ENCODE data around the gene KCNMA1. TPM values are rescaled to one million over a fixed set of nuclear protein-coding genes. Genes with fewer than 3 reads are reported as not detected.

Gene KCNMA1
- total RNA-seq, 1 experiment from 2014 or later = 143 TPM

DNA sequence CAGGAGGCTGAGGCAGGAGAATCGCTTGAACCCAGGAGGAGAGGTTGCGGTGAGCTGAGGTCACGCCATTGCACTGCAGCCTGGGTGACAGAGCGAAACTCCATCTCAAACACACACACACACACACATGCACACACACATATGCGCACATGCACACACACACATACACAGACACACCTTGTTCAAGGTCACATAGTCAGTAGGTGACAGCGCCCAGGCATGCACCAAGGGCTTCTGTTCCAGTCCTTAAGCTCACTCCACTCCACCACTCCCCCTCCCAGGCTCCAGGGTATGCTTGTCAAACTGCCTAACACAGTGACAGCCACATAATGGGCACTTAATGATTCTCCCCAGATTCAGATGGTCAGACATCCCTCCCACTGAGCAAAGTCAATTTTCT is 37.0 kb downstream of the KCNMA1 start:
- TF ChIP-seq EZH2 (IDR thresholded peaks at IDR 0.05; ENCODE audit: low read length, unreplicated experiment) (no peak), EZH2phosphoT487 (IDR thresholded peaks at IDR 0.05; ENCODE audit: borderline replicate concordance, low read length) (no peak)
- TF ChIP-seq, protein P1, sequence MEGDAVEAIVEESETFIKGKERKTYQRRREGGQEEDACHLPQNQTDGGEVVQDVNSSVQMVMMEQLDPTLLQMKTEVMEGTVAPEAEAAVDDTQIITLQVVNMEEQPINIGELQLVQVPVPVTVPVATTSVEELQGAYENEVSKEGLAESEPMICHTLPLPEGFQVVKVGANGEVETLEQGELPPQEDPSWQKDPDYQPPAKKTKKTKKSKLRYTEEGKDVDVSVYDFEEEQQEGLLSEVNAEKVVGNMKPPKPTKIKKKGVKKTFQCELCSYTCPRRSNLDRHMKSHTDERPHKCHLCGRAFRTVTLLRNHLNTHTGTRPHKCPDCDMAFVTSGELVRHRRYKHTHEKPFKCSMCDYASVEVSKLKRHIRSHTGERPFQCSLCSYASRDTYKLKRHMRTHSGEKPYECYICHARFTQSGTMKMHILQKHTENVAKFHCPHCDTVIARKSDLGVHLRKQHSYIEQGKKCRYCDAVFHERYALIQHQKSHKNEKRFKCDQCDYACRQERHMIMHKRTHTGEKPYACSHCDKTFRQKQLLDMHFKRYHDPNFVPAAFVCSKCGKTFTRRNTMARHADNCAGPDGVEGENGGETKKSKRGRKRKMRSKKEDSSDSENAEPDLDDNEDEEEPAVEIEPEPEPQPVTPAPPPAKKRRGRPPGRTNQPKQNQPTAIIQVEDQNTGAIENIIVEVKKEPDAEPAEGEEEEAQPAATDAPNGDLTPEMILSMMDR (conservative IDR thresholded peaks at IDR 0.05; ENCODE audit: low read depth, low read length) = no peak
- Histone ChIP-seq H3K9ac (ENCODE audit: low read length) (no peak overlapping the region), H3K4me3 (ENCODE audit: low read length) (no peak overlapping the region), H3K27me3 (ENCODE audit: low read length) (no peaks in the 10 kb centered on the region), H3K9me2 (replicated peaks; ENCODE audit: low read length) (no peaks in the 10 kb centered on the region), H4K20me1 (ENCODE audit: low read length) (no peaks in the 10 kb centered on the region), H3K9me3 (ENCODE audit: low read length) (no peaks in the 10 kb centered on the region), H3K4me2 (ENCODE audit: low read length) (no peak overlapping the region), H3K27ac (ENCODE audit: low read length) (no peak overlapping the region), H3K4me1 (ENCODE audit: insufficient read depth, low read length) (peaks cover 36% of the 10 kb centered on the region), H3K79me2 (ENCODE audit: low read length) (peaks cover 91% of the 10 kb centered on the region), H3K36me3 (ENCODE audit: low read depth, low read length) (no peaks in the 10 kb centered on the region), H2AFZ (ENCODE audit: low read length) (no peak overlapping the region), H3F3A (ENCODE audit: low read length, unreplicated experiment) (no peaks in the 10 kb centered on the region)
- ATAC-seq (no peak), DNase-seq (no peak)
- POLR2A ChIA-PET (ENCODE audit: unreplicated experiment) = no interaction called here
- CTCF ChIA-PET = interaction anchor here (0.7 kb wide), 1 partner anchor 435 kb away, joined by 4 read pairs; no protein-coding TSS in a partner anchor
- intact Hi-C loops (cut with micrococcal nuclease) = no loop called here
- no TSS peak for BruUV-seq (replicated peaks)

DNA sequence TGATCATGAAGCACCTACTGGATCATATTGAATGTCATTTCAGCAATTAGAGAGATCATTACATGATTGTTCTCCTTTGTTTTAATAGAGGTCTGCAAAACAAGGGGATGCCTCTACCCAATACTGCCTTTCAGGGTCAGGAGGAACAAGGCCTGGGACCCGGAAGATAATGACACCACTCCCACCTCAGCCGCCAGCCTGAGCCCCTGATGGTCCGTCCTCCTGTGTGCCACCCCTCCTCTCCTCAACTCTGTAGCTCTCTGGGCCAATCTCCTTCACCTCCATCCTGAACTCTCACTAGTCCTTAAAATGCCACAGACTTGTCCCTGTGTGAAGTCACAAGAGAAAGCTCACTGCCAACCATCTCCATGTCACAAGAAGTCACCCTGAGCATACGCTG is 38.0 kb downstream of the KCNMA1 start:
- Histone ChIP-seq H3K4me2 (ENCODE audit: low read length) (no peak overlapping the region), H3K79me2 (ENCODE audit: low read length) (peaks cover 88% of the 10 kb centered on the region), H3K36me3 (ENCODE audit: low read depth, low read length) (no peaks in the 10 kb centered on the region), H2AFZ (ENCODE audit: low read length) (no peak overlapping the region), H3K9me2 (replicated peaks; ENCODE audit: low read length) (no peaks in the 10 kb centered on the region), H3F3A (ENCODE audit: low read length, unreplicated experiment) (no peaks in the 10 kb centered on the region), H3K27me3 (ENCODE audit: low read length) (no peaks in the 10 kb centered on the region), H3K4me1 (ENCODE audit: insufficient read depth, low read length) (peaks cover 28% of the 10 kb centered on the region), H3K4me3 (ENCODE audit: low read length) (no peak overlapping the region), H4K20me1 (ENCODE audit: low read length) (no peaks in the 10 kb centered on the region), H3K9ac (ENCODE audit: low read length) (no peak overlapping the region), H3K27ac (ENCODE audit: low read length) (no peak overlapping the region), H3K9me3 (ENCODE audit: low read length) (no peaks in the 10 kb centered on the region)
- TF ChIP-seq EZH2phosphoT487 (IDR thresholded peaks at IDR 0.05; ENCODE audit: borderline replicate concordance, low read length) = no peak
- no peak for TF ChIP-seq EZH2 (IDR thresholded peaks at IDR 0.05; ENCODE audit: low read length, unreplicated experiment)
- TF ChIP-seq, protein P1 (conservative IDR thresholded peaks at IDR 0.05; ENCODE audit: low read depth, low read length) = no peak
- DNase-seq = no peak
- no TSS peak for BruUV-seq (replicated peaks)
- ATAC-seq = no peak
- ChIA-PET POLR2A (ENCODE audit: unreplicated experiment) (no interaction called here), CTCF (no interaction called here)
- intact Hi-C loops (cut with micrococcal nuclease) = no loop called here

DNA sequence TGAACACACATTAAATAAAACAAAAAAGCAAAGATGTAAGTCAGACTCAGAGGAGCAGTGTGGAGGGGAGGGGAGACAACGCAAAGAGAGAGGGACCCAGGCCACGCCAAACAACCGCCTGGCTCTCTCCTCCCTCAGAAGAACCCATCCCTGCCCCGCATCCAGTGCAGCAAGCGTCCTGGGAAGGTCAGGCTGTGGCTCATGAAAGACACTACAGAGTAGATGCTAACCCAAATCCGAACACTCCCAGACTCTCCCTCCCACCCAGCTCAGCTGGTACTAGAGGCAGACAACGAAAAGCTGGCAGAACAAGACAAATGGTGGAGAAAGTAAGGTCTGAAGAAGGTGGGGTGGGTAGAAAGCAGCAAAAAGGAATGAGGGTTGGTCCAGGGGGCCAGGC is 39.0 kb downstream of the KCNMA1 start:
- no peaks in the 10 kb centered on the region for H3K27me3 ChIP-seq (ENCODE audit: low read length)
- no peak for TF ChIP-seq EZH2 (IDR thresholded peaks at IDR 0.05; ENCODE audit: low read length, unreplicated experiment)
- TF ChIP-seq EZH2phosphoT487 (IDR thresholded peaks at IDR 0.05; ENCODE audit: borderline replicate concordance, low read length) = no peak
- TF ChIP-seq, protein P1 (conservative IDR thresholded peaks at IDR 0.05; ENCODE audit: low read depth, low read length) = no peak
- no peaks in the 10 kb centered on the region for H3K9me3 ChIP-seq (ENCODE audit: low read length)
- H3K27ac ChIP-seq (ENCODE audit: low read length) = no peak overlapping the region
- ChIA-PET POLR2A (ENCODE audit: unreplicated experiment) (no interaction called here), CTCF (no interaction called here)
- DNase-seq = no peak
- no peak overlapping the region for H3K9ac ChIP-seq (ENCODE audit: low read length)
- intact Hi-C loops (cut with micrococcal nuclease) = no loop called here
- no peak overlapping the region for H3K4me2 ChIP-seq (ENCODE audit: low read length)
- H3K36me3 ChIP-seq (ENCODE audit: low read depth, low read length) = no peaks in the 10 kb centered on the region
- peaks cover 89% of the 10 kb centered on the region for H3K79me2 ChIP-seq (ENCODE audit: low read length)
- H3K9me2 ChIP-seq (replicated peaks; ENCODE audit: low read length) = no peaks in the 10 kb centered on the region
- no peaks in the 10 kb centered on the region for H3F3A ChIP-seq (ENCODE audit: low read length, unreplicated experiment)
- H2AFZ ChIP-seq (ENCODE audit: low read length) = no peak overlapping the region
- ATAC-seq = no peak
- H3K4me1 ChIP-seq (ENCODE audit: insufficient read depth, low read length) = peaks cover 28% of the 10 kb centered on the region
- BruUV-seq (replicated peaks) = no TSS peak
- H4K20me1 ChIP-seq (ENCODE audit: low read length) = no peaks in the 10 kb centered on the region
- no peak overlapping the region for H3K4me3 ChIP-seq (ENCODE audit: low read length)

Measured in PC-3 (cell line).